Suprapubic skin (tissue), 4 donors: ENCODE results near the gene WHRN. TPM values are rescaled to one million over a fixed set of nuclear protein-coding genes. Genes with fewer than 3 reads are reported as not detected.

Experiments
- DNase-seq, 2 donors: peaks; one replicate each; pipeline ENCODE4 v3.0.0-alpha.2; 2019; ENCODE audit warnings: low spot score in 2 of 2
- H3K27ac ChIP-seq: fragments of 200-600 bp; sonication (generic); one replicate; pipeline ENCODE4 v1.5.1; 2019
- H3K27me3 ChIP-seq: fragments of 200-600 bp; sonication (generic); one replicate; pipeline ENCODE4 v1.5.1; 2019
- H3K36me3 ChIP-seq: fragments of 200-600 bp; sonication (generic); one replicate; pipeline ENCODE4 v1.5.1; 2019
- H3K4me1 ChIP-seq: fragments of 200-600 bp; sonication (generic); one replicate; pipeline ENCODE4 v1.5.1; 2019
- H3K4me3 ChIP-seq: fragments of 200-600 bp; sonication (generic); one replicate; pipeline ENCODE4 v1.5.1; 2019; ENCODE audit warnings: mild to moderate bottlenecking
- H3K9me3 ChIP-seq: fragments of 200-600 bp; sonication (generic); one replicate; pipeline ENCODE4 v1.5.1; 2019
- EP300 ChIP-seq: sonication (generic); formaldehyde crosslinking; IDR thresholded peaks from one replicate; pipeline ENCODE4 v1.6.1; 2017; ENCODE audit warnings: antibody characterized with exemption
- POLR2A ChIP-seq, 2 donors: fragments of 450-650 bp; IDR thresholded peaks; one replicate each; pipeline ENCODE4 v1.6.1; 2017; ENCODE audit warnings: antibody characterized with exemption in 2 of 2, mild to moderate bottlenecking in 2 of 2, moderate library complexity in 2 of 2
- POLR2AphosphoS5 ChIP-seq, 3 donors: sonication (generic); formaldehyde crosslinking; IDR thresholded peaks; one replicate each; pipeline ENCODE4 v1.6.1; 2017; ENCODE audit warnings: antibody characterized with exemption in 3 of 3
- WGBS: methylation state at CpG from one replicate; pipeline ENCODE4 v1.1.5; 2018; 5-methylcytosine and 5-hydroxymethylcytosine counted together
- total RNA-seq, 4 donors: library from RNA; depleted of rRNA; stranded (reverse); fragments of >200 nt; gene quantifications; one replicate each; pipeline ENCODE4 v1.1.0, GENCODE V29; 2016
- TF ChIP-seq, protein P1 (sequence below), 2 donors: fragments of 200-600 bp in 1 of 2; fragments of 450-650 bp in 1 of 2; sonication (generic) in 1 of 2; IDR thresholded peaks; one replicate each; pipeline ENCODE4 v1.5.1; 2016 to 2019; ENCODE audit warnings: antibody characterized with exemption in 2 of 2, mild to moderate bottlenecking in 1 of 2, moderate library complexity in 1 of 2

Gene WHRN
- total RNA-seq, 4 donors from 2014 or later = 7.7 to 25.9 (median 14.8) TPM

DNA sequence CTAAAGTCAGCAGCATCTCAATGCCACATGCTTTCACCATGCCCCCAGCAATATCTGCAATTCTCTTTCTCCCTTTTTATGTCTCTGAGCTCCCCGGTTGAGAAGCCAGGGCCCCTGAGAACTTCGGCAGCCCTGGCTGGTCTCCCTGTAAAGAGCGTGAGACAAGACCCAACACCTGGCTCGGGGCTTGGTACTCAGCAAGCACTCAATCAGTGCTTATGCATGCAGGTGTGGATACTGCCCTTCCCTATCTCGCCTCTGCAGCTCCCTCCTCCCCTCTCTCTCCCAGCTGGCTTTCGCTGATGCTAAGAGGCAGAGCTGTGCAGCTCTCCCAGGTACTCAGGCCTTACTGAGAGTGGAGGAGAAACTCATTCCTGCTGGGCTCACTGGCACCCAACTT is 75.8 kb downstream of the WHRN start:
- DNase-seq = no peak
- TF ChIP-seq POLR2AphosphoS5 (IDR thresholded peaks at IDR 0.05) (no peak), EP300 (no peak), POLR2A (IDR thresholded peaks at IDR 0.05) (no peak)
- TF ChIP-seq, protein P1, sequence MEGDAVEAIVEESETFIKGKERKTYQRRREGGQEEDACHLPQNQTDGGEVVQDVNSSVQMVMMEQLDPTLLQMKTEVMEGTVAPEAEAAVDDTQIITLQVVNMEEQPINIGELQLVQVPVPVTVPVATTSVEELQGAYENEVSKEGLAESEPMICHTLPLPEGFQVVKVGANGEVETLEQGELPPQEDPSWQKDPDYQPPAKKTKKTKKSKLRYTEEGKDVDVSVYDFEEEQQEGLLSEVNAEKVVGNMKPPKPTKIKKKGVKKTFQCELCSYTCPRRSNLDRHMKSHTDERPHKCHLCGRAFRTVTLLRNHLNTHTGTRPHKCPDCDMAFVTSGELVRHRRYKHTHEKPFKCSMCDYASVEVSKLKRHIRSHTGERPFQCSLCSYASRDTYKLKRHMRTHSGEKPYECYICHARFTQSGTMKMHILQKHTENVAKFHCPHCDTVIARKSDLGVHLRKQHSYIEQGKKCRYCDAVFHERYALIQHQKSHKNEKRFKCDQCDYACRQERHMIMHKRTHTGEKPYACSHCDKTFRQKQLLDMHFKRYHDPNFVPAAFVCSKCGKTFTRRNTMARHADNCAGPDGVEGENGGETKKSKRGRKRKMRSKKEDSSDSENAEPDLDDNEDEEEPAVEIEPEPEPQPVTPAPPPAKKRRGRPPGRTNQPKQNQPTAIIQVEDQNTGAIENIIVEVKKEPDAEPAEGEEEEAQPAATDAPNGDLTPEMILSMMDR (IDR thresholded peaks at IDR 0.05) = no peak
- Histone ChIP-seq H3K27me3 (no peaks in the 10 kb centered on the region), H3K27ac (no peak overlapping the region), H3K4me1 (no peaks in the 10 kb centered on the region), H3K9me3 (no peaks in the 10 kb centered on the region), H3K36me3 (no peaks in the 10 kb centered on the region), H3K4me3 (no peak overlapping the region)
- WGBS = 83% methylated on average over 6 of the region's 6 CpGs

DNA sequence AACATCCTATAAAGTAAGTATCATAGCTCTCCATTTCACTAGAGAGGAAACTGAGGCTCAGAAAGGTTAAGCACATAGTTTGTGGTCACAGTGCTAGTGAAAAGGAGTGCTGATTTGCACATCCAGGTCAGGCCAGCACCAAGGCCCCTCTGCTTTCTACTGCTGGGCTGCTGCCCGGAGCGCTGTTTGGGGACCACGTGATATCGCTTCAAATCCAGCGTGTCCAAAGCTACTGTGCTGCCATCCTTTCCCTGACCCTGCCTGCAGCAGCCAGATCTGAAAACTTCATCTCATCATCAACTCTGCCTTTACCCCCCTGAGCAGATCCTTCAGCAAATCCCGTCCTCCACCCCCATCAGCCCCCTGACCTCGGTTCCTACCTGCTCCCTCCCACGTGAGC is 76.8 kb downstream of the WHRN start:
- H3K27me3 ChIP-seq = no peaks in the 10 kb centered on the region
- TF ChIP-seq, protein P1 (IDR thresholded peaks at IDR 0.05) = no peak
- TF ChIP-seq POLR2AphosphoS5 (IDR thresholded peaks at IDR 0.05) (no peak), EP300 (no peak), POLR2A (IDR thresholded peaks at IDR 0.05) (no peak)
- DNase-seq = no peak
- no peak overlapping the region for H3K27ac ChIP-seq
- H3K9me3 ChIP-seq = no peaks in the 10 kb centered on the region
- H3K4me1 ChIP-seq = no peaks in the 10 kb centered on the region
- WGBS = 94% methylated on average over 8 of the region's 8 CpGs
- H3K4me3 ChIP-seq = no peak overlapping the region
- H3K36me3 ChIP-seq = peaks cover 4% of the 10 kb centered on the region

GRCh38 chr9:114427644-114428043 is 77.6 kb downstream of the WHRN start:
- no peak overlapping the region for H3K27ac ChIP-seq

DNA sequence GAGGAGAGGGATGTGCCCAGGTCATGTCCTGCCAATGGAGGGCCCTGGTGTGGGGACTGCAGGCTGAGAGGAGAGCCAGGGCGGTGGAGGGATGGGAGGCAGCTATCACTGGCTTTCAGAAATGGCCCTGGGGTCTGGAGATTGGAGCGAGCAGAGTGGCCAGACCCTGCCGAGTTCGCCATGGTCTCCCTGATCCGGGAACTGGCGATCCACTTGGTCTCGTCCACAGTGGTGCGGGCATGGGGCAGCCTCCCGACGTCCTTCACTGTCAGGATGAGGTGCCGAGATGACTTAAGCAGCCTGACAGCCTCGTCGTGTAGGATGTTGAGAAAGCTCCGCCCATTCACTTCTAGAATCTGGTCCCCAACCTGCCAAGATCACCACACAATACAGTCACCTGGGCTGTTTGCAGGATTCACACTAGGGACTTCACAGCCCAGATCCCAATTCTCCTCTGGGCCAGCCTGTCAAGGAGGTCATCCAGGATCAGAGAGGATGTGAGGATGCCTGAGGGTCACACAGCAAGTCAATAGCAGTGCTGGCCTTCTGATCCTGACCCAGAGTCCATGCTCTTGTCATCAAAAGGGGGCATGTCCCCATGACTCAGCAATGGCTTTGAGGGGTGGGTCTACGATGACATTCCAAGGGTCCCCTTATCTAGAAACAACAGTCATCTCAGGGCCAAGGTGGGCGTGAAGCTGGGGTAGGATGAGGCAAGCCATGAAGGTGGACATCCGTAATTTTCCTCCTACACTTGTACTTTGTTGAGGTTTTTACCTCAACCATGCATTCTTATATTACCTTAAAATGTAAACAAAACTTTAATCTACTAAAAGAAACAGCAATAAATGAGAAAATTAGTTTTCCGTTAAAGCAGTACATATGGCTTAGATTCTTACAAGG is 79.0 kb downstream of the WHRN start:
- no peaks in the 10 kb centered on the region for H3K27me3 ChIP-seq
- H3K36me3 ChIP-seq = peaks cover 4% of the 10 kb centered on the region
- H3K4me3 ChIP-seq = no peak overlapping the region
- no peaks in the 10 kb centered on the region for H3K9me3 ChIP-seq
- WGBS = 86% methylated on average over 14 of the region's 18 CpGs
- no peaks in the 10 kb centered on the region for H3K4me1 ChIP-seq
- H3K27ac ChIP-seq = no peak overlapping the region
- TF ChIP-seq, protein P1 (IDR thresholded peaks at IDR 0.05) = no peak
- no peak for DNase-seq

More at GRCh38 chr9:114427644-114428043, 77.6 kb downstream of the WHRN start:
- Histone ChIP-seq H3K4me1 (no peaks in the 10 kb centered on the region), H3K9me3 (no peaks in the 10 kb centered on the region), H3K4me3 (no peak overlapping the region), H3K27me3 (no peaks in the 10 kb centered on the region), H3K36me3 (peaks cover 4% of the 10 kb centered on the region)
- TF ChIP-seq, protein P1 (IDR thresholded peaks at IDR 0.05) = no peak
- no peak for TF ChIP-seq POLR2AphosphoS5 (IDR thresholded peaks at IDR 0.05)
- TF ChIP-seq POLR2A (IDR thresholded peaks at IDR 0.05) = no peak
- no peak for TF ChIP-seq EP300
- DNase-seq = no peak
- WGBS = 95% methylated on average over 4 of the region's 4 CpGs

DNA sequence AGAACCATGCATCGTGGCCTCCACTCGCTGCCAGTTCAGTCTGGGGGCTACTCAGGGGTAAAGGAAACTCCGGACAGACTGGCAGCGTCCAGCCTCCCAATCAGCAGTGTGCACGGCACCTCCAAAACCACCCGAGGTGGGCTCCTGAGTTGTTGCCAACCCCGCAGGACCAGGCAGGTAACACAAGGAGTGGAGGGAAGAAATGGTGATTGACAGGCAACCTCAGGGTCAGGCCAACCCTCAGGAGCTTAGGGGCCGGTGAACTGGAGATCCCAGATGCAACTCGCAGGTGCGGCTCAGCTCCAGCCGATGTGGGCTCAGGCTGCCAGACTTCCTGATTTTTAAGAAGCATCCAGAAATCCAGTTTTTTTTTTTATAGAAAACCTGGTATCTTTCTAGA is 80.1 kb downstream of the WHRN start:
- no peak for TF ChIP-seq POLR2AphosphoS5 (IDR thresholded peaks at IDR 0.05)
- no peak for TF ChIP-seq POLR2A (IDR thresholded peaks at IDR 0.05)
- TF ChIP-seq EP300 = no peak
- TF ChIP-seq, protein P1 (IDR thresholded peaks at IDR 0.05) = no peak
- Histone ChIP-seq H3K9me3 (no peaks in the 10 kb centered on the region), H3K36me3 (peaks cover 4% of the 10 kb centered on the region), H3K27me3 (no peaks in the 10 kb centered on the region), H3K4me1 (no peaks in the 10 kb centered on the region), H3K27ac (no peak overlapping the region), H3K4me3 (no peak overlapping the region)
- 89% methylated on average over 9 of the region's 11 CpGs for WGBS
- DNase-seq = no peak
